HG03066 (cell line): ENCODE data around the gene RTN4R.

ENCODE experiments used
- ATAC-seq: cut with Tn5 transposase; IDR thresholded peaks from one replicate; pipeline ENCODE4 v1.9.1; 2021; ENCODE audit warnings: low read depth; ENCODE audit not compliant: unreplicated experiment

RTN4R gene

DNA sequence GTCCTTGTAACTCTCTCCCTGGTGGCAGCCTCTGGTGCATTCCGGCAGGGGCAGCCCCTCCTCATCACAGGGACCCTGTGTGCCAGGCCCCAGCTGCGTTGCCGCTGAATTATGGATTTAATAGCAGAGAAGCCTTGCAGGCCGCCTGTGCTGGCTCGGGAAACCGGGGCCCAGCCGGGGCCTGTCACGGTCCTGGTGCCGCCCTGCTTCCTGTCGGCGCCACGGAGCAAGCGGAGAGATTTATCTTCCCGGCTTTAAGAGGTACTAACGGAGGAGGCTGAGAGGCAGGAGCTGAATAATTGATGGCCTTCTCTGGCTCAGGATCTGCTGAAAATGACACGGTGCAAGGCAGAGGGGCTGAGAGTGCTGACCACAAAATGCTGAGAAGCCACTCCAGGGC, 63.3 kb downstream of the RTN4R start:
- ATAC-seq: no peak

DNA sequence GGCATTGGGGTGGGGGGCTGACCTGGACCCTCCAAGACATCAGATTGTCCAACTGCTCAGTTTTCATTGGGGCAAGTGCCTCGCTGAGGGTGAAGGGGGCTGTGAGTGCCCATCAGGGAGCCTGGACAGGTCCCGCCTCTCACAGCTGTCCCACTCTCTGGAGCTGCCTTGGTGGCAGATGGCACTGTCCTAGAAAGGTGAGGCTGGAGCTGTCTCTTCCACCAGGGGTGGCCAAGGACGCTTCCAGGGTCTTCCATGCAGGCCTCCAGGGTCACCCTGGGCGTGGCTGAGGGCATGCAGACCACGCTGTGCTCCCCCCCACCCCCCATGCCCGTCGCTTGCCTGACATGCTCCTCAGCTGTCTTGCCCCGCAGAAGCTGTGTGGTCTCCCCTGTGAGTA, 63.8 kb downstream of the RTN4R start:
- no peak for ATAC-seq

DNA sequence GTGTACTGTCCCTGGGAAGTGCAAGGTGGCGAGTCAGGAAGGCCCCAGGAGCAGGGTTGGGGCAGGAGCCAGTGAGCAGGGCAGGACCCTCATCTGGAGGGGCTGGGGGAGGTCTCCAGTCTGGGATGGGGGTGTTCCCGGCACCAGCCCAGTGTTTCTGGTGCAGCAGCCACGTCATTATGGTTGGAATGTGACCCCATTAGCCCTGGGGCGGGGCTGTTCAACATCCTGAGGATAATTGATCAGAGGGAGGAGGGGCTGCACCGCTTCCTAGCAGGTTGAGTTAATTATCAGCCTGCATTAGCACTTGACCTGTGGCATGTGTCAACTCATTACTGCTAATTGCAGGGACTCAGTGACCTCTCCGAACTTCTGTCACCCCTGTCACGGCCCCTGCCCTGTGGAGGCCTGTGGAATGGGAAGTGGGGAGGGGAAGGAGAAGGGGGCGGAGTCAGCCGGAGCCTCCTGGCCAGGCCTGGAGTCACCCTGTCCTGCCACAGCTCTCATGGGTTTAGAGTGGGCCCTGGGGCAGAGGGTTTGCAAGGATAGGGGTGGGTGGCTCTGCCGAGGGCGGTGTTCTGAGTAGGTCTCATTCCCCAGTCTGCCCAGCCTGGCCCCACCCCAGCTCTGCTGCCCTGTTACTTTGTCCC, 64.4 kb downstream of the RTN4R start:
- ATAC-seq: no peak

DNA sequence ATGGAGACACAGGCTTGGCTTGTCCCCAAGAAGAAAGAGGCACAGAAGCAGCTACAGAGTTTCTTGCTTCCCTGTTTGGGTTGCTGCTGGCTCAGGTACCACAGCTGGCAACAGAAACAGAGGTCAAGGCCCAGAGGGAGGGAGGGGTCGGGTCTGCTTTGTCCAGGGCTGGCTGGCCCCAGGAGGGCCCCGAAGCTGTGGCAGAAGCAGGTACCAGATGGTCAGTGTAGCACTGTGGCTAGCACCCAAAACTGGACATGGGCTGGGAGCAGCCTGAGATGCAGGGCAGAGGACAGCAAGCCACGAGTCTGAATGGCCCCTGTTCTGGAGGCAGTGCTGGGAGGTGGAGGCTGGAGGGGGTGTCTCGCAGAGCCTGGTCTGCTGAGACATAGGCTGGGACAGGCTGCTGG, 65.0 kb downstream of the RTN4R start:
- ATAC-seq: no peak

DNA sequence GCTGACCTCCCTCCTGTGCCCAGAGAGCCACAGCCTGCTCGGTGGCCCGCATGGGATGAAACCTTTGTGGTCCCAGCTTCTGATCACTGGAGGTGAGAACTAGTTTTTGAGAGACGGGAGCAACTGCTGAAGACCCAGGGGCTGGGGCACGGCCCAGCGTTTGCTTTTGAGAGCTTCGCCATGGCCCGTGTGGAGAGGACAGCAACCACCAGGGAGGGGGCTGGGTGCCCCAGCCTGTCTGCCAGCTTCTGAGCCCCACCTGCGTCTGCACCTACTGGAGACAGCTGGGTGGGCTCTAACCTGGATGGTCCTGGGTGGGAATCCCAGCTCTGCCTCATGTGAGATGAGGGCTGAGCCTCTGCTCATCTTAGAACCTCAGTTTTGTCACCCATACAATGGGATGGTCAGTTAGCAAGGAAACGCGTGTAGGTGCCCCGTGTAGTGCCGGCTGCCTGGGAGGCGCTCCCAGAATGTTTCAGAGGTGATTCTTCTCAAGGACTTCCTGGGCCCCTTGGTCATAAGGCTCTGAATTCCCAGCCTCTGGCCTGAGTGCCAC, 66.2 kb downstream of the RTN4R start:
- ATAC-seq: no peak

DNA sequence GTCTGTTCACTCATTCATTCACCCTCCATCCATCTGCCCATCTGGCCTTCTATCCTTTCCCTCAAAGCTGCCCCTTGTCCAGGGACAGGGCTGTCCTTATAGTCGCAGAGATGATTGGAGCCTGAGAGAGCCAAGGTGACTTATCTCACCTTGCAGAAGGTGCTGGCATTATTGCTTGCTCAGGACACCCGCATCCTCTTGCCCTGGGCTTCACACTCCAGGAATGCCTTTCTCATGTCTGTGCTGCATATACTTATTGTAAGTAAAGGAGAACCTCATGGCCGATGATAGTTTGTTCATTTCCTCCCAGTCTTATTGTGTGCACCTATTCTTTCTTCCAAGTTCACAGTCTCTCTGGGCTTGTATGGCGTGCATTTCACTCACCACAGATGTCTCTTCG, 68.2 kb downstream of the RTN4R start:
- ATAC-seq: no peak

DNA sequence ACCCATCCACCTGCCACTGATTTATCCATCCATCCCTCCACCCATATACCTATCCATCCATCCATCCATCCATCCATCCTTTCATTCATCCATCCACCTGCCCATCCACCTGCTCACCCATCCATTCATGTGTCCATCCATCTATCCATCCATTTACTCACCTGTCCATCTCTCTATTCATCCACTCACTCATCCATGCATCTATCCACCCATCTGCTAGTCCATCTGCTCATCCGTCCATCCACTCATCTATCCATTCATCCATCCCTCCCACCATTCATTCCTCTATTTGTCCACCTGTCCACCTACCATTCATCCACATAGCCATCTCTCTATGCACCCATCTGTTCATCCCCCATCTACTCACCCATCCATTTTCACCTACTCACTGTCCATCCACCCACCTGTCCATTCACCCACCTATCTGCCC, 68.7 kb downstream of the RTN4R start:
- no peak for ATAC-seq

DNA sequence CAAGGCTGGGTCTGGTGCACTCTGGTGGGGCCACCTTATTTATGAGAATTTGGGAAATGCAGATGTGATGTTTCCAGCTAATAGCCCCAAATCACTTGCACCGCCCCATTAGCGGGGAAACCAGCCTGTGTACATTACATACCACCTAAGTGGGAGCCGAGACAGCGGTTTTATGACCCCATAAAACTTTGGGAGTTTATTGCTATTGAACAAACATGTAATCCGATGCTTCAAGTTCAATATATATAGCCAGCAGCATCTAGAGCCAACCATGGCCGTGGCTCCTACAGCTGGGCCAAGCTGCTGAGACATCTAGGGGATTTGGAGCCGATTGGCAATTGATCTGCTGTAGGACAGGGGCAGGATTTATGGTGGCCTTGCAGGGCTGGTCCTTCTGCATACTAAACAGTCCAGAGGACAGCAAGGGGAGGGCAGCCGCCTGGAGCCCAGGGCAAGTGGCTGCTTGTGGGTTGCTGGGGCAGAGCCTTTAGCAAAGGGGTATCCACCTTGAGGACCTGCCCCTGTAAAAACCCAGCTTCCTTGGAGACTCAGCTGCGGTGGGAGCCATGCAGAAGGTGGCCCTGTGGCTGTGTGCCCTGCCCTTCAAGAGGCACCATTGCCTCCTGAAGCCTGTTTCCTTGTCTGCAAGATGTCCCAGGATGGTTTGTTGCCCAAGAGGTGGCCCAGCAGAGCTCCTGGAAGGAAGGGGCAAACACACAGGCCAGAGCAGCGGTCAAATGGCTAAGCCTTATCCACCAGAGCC, 69.4 kb downstream of the RTN4R start:
- ATAC-seq: no peak

DNA sequence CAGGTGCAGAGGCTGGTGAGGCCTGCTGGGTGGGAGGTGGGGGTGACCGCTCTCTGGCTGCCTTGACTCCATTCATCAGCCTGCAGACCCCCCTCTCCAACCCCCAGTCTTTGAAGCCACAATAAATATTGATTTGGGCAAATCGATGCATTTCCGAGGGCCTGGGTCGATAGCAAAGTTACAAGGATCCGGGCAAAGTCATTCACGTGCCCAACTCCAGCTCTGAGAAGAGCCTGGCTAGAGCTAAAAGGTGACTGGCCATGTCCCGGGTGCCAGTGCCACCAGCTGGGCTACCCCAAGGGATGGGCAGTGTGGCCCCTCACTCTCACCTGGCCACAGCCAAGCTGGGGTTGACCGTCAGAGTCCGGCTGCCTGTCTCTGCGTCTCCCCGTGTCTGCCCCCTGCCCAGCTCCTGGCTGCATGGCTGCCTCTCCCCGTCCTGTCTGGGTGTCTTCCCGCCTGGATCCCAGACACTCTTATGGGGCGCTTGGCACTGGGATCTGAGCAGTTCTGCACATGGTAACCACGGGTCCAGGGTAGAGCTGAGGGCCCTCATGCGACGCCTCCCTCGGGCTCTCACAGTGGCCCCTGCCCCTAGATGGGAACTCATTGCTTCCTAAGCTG, 70.6 kb downstream of the RTN4R start:
- no peak for ATAC-seq

DNA sequence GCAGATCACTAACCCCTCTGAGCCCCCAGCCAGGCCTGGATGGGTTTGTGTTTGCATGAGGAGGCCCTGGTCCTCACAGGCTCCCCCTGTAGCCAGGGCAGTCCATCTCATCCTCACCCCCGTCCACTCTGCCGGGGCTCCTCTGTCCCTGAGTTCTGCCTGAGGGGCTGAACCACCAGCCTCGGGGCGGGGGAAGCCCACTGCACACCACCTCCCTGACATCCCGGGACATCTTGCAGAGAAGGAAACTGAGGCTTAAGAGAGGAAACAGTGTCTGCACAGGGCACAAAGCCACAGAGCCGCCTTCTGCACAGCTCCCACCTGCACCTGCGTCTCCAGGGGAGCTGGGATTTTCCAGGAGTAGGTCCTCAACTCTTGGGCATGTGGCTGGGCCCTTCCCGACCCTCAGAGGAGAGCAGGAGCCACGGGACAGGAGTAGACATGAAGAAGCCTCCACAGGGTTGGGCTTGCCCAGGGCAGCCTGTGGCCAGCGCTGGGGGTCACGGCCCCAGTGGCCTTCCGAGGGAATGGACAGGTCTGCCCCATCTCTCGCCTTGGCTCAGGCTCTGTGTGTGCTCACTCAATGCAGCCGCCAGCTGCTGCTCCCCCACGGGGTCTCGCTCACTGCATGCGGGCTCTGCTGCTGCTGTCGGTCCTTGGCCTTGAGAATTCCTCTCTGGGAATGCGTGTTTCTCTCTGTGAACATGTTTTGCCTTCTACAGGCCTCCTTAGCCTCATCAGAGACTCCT, 71.8 kb downstream of the RTN4R start:
- no peak for ATAC-seq

DNA sequence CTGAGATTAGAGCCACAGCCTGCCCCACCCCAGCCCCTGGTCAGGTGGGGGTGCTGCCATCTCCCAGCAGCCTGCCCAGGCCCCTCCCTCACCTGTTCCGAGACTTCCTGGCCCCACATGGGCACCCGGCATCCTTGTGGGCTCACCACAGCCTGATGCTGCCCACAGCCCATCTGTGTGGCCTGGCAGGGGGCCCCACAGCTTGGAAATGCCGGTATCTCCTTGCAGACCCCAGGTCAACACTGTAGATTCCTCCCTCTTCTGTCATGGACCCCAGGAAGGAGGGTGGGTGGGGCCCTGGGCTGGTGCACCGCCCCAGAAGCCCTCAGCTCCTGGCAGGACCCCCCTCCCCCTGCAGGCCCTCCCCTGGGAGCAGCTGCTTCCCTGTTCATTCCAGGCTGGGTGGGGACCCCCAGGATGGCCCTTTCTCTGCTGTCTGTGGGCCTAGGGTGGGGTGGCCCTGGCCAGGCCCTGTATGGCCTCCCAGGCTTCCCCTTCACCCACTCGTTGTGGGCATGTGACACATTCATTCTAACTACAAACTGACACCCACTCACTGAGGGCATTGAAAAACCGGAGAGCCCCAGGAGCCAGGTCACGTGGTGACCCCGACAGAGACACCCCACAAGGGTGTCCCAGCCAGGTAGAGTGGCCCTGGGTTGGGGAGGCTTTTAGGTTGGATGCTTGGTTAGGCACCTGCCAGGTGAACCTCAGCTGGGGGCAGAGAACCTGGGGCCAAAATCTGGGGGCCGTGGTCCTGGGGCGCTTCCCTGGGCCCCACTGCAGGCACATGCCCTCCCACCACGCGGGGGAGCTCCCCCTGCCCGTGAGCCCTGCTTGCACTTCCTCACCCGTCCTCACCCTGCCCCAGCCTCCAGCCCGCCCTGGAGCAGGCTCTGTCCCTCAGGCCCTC, 73.2 kb downstream of the RTN4R start:
- no peak for ATAC-seq

DNA sequence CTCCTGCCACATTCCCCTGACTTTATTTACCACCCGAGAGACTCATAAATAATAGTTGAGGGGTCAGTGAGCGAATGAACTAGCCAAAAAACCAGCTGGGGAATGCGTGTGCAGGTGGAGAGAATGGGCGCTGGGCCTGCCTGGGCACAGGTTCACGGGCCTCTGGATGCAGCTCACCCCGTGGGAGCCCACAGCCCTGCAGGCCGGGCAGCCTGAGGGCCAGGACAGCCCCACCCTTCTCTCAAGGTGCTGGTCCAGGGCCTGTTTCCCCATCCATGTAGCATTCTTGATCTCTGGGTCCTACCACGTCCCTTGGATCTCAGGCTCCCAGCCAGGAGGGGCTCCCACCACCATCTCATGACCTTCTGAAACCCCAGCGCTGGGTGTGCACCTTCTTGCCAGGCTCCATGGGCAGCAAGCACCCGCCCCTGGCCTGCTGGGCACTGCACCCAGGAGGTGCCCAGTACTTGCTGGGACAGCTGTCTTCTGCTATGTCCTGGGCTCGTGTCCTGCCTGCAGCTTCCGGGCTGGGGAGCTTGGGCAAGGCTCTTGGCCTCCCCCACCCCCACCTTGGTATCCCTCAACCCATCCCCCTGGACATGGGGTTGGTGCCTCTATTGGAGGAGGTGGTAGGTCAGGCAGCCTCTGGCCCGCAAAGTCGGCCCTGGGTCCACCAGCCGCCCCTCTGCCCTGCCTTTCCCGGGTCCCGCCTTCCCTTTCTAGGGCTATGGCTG, 74.2 kb downstream of the RTN4R start:
- no peak for ATAC-seq

DNA sequence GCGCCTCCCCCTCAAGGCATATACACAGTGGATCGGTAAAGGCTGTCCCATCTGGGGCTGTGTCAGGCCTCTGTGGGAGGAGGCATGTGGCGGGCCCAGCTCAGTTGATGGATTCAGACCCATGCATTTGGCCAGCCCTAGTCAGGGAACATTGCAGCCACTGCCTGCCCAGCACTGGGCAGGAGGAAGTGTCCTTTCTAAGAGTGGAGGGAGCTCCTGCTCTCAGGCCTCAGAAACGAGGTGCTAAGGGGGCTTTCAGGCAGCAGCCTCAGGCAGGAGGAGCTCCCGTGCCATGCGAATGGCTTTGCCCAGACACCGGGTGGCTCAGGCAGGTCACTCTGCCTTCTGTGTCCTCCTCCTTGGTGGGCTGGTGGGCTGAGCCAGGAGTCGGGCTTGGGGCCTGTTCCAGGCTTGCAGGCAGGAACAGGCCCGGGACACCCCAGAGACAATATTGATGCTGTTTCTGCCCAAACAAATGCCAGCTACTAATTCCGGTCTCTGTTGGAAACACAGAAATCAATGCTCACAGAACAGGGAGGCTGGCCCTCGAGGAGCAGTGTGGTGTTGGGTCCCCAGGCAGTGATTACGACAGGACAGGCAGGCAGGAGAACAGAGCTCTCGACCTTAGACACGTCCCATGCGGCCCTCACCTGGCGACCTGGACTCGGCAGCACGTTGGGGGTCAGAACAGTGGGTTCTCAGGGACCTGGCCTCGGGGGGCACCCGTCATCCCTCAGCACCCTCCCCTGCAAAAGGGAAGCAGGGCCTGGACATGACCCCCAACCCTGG, 75.0 kb downstream of the RTN4R start:
- no peak for ATAC-seq

DNA sequence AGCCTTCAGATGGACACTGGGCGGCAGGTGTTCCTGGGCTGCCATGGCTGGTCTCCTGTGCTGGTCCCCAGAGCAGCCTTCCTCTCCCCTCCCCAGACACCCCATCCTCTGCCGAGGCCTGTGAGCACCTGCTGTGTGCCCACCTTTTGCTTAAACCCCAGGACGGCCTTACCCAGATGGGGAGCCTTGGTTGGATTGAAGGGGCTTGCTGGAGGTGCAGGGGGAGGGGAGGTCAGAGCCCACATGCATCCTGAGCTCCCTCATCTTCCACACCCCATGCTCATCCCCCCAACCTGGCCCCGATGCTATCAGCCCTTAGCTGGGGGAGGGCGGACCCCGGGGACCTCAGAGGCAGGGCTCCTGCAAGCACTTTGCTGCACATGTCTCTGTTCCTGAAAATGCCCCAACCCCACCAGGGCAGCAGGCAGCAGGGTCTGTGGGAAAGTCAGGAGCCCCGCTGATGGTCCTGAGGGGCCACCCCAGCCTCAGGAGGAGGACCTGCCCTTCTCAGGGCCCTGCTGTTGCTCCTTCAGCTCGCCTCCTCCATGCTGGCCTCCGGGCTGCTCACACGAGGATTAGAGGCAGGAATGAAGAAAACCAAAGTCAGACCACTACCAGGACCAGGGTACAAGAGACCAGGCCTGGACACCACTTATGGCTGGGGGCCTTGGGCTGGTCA, 75.7 kb downstream of the RTN4R start:
- ATAC-seq: no peak

DNA sequence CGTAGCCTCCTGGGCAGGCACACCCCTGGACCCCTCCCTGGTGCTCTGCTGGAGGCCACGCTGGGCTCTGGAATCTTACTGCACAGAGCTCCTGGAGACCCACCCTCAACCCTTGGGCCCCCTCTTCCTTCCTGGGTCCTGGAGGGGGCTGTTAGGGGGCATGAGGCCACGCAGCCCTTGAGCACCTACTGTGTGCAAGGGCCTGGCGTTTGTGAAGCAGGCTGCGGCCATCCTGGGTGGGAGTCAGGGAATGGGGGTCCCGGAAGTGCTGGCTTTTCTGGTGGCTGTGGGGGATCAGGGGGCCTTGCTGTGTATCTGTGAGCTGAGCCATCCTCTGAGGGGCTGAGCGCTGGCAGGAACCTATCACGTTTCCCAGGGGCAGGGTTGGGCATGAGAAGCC, 76.3 kb downstream of the RTN4R start:
- ATAC-seq: no peak
